ENCODE measurements around the gene SAE1. TPM values are rescaled to one million over a fixed set of nuclear protein-coding genes. Genes with fewer than 3 reads are reported as not detected.

Gene SAE1
- total and polyA plus RNA-seq, 10 of the 15 experiments (the other 5 are each of a cell fraction or from before 2014, with no cell fraction given): 62.0 to 246 (median 148) TPM

DNA sequence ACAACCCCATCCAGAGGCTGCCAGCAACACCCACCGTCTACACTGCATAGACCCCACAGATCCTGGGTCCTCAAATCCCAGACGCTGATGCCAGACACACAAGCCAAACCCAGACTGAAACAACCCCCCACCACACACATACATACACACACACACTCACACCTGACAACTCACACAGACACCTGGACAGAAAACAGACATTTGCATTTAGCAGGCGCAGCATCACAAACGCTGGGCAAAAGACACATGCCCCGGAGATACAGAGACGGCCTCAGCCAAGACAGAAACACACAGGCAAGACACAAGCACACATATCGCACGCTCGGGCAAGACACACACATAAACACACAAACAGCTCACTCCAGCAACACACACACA, 99.0 kb downstream of the SAE1 start (continued):
- TF ChIP-seq HDAC2 (IDR thresholded peaks at IDR 0.05): no peak
- TF ChIP-seq RCOR1 (conservative IDR thresholded peaks at IDR 0.05; ENCODE audit: low read depth, low read length): no peak

- no peak for FAIRE-seq
- Histone ChIP-seq H3K9ac (ENCODE audit: control insufficient read depth, insufficient read depth, low read length) (peak overlapping the region; percentile 68), H4K20me1 (ENCODE audit: control insufficient read depth, insufficient read depth) (no peaks in the 10 kb centered on the region), H3K27me3 (replicated peaks in 1 of 2; ENCODE audit: control insufficient read depth in 2 of 2, insufficient read depth in 2 of 2, low read length in 1 of 2) (no peaks in the 10 kb centered on the region), H3K36me3 (ENCODE audit: control insufficient read depth in 2 of 2, insufficient read depth in 2 of 2, low read length in 1 of 2) (peaks cover 0 to 3% of the 10 kb centered on the region in 2 experiments; a peak in 2 of 4 replicates), H3K4me1 (ENCODE audit: control insufficient read depth, insufficient read depth, low read length) (peaks cover 50% of the 10 kb centered on the region), H3K4me2 (ENCODE audit: control insufficient read depth, insufficient read depth) (peak overlapping the region; percentile 57), H3K27ac (ENCODE audit: control insufficient read depth, insufficient read depth) (peak overlapping the region; percentile 29; the same call in 1 of the 2 replicates), H2AFZ (ENCODE audit: control insufficient read depth, low read depth, low read length) (peak overlapping the region; percentile 35), H3K4me3 (peak overlapping the region; percentile 91), H3K9me3 (replicated peaks; ENCODE audit: control insufficient read depth, insufficient read depth, low read length) (no peaks in the 10 kb centered on the region; the same call in 2 of the 3 replicates), H3K79me2 (ENCODE audit: control insufficient read depth, insufficient read depth, low read length) (peaks cover 27% of the 10 kb centered on the region)
- under 1% methylated on average over 43 of the region's 84 CpGs for WGBS (ENCODE audit: insufficient coverage, insufficient replicate concordance, low lambda C conversion rate, missing lambda C conversion rate)
- BruUV-seq (replicated peaks): no TSS peak
- no peak; the same call in 2 of the 3 replicates for ATAC-seq
- intact Hi-C loops (cut with micrococcal nuclease; ENCODE audit: unreplicated experiment) (no loop called here), in situ Hi-C loops (cut with MboI) (no loop called here)
- DNase-seq (ENCODE audit: low read depth, low spot score): no peak
- ChIA-PET POLR2A (interaction anchor here (1.1 kb wide), 1 partner anchor 14 kb away, joined by 5 read pairs; no protein-coding TSS in a partner anchor), CTCF (interaction anchor here (1.0 to 1.4 kb wide), 3 partner anchors 16 to 19 kb away, joined by 3 to 5 read pairs (median 3); no protein-coding TSS in a partner anchor), RAD21 (ENCODE audit: unreplicated experiment) (interaction anchor here (1.1 to 2.2 kb wide), 3 partner anchors 14 to 26 kb away, joined by 3 to 8 read pairs (median 3); partner anchors contain the start of gene CCDC9), SMC1A (ENCODE audit: uncharacterized antibody, unreplicated experiment) (interaction anchor here (1.8 kb wide), 1 partner anchor 20 kb away, joined by 4 read pairs; no protein-coding TSS in a partner anchor)
- TF ChIP-seq ATF7 (IDR thresholded peaks at IDR 0.05; ENCODE audit: low read depth) (no peak), BACH1 (IDR thresholded peaks at IDR 0.05; ENCODE audit: borderline replicate concordance) (0 out of 2 replicates have a peak, but pooled peaks have one; percentile 40), RELA (IDR thresholded peaks at IDR 0.05; ENCODE audit: borderline replicate concordance, partially characterized antibody) (no peak), BMI1 (IDR thresholded peaks at IDR 0.05; ENCODE audit: borderline replicate concordance) (no peak), ZNF687 (IDR thresholded peaks at IDR 0.05) (no peak), KLF5 (IDR thresholded peaks at IDR 0.05; ENCODE audit: partially characterized antibody) (no peak), SIN3A (IDR thresholded peaks at IDR 0.05; ENCODE audit: low read depth, low read length) (peak; percentile 94), TARDBP (IDR thresholded peaks at IDR 0.05; ENCODE audit: borderline replicate concordance) (no peak)
- TF ChIP-seq, protein P1, sequence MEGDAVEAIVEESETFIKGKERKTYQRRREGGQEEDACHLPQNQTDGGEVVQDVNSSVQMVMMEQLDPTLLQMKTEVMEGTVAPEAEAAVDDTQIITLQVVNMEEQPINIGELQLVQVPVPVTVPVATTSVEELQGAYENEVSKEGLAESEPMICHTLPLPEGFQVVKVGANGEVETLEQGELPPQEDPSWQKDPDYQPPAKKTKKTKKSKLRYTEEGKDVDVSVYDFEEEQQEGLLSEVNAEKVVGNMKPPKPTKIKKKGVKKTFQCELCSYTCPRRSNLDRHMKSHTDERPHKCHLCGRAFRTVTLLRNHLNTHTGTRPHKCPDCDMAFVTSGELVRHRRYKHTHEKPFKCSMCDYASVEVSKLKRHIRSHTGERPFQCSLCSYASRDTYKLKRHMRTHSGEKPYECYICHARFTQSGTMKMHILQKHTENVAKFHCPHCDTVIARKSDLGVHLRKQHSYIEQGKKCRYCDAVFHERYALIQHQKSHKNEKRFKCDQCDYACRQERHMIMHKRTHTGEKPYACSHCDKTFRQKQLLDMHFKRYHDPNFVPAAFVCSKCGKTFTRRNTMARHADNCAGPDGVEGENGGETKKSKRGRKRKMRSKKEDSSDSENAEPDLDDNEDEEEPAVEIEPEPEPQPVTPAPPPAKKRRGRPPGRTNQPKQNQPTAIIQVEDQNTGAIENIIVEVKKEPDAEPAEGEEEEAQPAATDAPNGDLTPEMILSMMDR (IDR thresholded peaks at IDR 0.05 in 2 of 3, conservative IDR thresholded peaks at IDR 0.05 in 1 of 3; ENCODE audit: control insufficient read depth in 2 of 3, extremely low read depth in 1 of 3, insufficient read depth in 1 of 3, low read depth in 3 of 3, low read length in 3 of 3): peak; percentile 70 to 88 (median 76)
- TF ChIP-seq, protein P2, sequence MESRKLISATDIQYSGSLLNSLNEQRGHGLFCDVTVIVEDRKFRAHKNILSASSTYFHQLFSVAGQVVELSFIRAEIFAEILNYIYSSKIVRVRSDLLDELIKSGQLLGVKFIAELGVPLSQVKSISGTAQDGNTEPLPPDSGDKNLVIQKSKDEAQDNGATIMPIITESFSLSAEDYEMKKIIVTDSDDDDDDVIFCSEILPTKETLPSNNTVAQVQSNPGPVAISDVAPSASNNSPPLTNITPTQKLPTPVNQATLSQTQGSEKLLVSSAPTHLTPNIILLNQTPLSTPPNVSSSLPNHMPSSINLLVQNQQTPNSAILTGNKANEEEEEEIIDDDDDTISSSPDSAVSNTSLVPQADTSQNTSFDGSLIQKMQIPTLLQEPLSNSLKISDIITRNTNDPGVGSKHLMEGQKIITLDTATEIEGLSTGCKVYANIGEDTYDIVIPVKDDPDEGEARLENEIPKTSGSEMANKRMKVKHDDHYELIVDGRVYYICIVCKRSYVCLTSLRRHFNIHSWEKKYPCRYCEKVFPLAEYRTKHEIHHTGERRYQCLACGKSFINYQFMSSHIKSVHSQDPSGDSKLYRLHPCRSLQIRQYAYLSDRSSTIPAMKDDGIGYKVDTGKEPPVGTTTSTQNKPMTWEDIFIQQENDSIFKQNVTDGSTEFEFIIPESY (IDR thresholded peaks at IDR 0.05): no peak
Measured at GRCh38 chr19:47230054-47230920, 99.7 kb downstream of the SAE1 start.

Measured in GM12878 (cell line).